HFF-Myc (cell line): ENCODE data around the gene EXOC4.

Experiments
- DNase-seq: peaks from one replicate; pipeline ENCODE4 v3.0.0-alpha.2; 2011; ENCODE audit warnings: low read depth; ENCODE audit errors: extremely low read depth
- H3K4me3 ChIP-seq: replicated peaks from 2 replicates; pipeline ENCODE4 v1.5.1; 2011; ENCODE audit warnings: low read depth, mild to moderate bottlenecking, control low read depth, low read length
- TF ChIP-seq, protein P1 (sequence below): IDR thresholded peaks from 2 replicates; pipeline ENCODE4 v1.5.1; 2012; ENCODE audit warnings: mild to moderate bottlenecking, low read depth, low read length, control low read depth; ENCODE audit errors: missing control alignments

Gene EXOC4

GRCh38 chr7:133501771-133502170 is 248.9 kb downstream of the EXOC4 start:
- H3K4me3 ChIP-seq = no peak overlapping the region
- TF ChIP-seq, protein P1, sequence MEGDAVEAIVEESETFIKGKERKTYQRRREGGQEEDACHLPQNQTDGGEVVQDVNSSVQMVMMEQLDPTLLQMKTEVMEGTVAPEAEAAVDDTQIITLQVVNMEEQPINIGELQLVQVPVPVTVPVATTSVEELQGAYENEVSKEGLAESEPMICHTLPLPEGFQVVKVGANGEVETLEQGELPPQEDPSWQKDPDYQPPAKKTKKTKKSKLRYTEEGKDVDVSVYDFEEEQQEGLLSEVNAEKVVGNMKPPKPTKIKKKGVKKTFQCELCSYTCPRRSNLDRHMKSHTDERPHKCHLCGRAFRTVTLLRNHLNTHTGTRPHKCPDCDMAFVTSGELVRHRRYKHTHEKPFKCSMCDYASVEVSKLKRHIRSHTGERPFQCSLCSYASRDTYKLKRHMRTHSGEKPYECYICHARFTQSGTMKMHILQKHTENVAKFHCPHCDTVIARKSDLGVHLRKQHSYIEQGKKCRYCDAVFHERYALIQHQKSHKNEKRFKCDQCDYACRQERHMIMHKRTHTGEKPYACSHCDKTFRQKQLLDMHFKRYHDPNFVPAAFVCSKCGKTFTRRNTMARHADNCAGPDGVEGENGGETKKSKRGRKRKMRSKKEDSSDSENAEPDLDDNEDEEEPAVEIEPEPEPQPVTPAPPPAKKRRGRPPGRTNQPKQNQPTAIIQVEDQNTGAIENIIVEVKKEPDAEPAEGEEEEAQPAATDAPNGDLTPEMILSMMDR = no peak
- no peak for DNase-seq

DNA sequence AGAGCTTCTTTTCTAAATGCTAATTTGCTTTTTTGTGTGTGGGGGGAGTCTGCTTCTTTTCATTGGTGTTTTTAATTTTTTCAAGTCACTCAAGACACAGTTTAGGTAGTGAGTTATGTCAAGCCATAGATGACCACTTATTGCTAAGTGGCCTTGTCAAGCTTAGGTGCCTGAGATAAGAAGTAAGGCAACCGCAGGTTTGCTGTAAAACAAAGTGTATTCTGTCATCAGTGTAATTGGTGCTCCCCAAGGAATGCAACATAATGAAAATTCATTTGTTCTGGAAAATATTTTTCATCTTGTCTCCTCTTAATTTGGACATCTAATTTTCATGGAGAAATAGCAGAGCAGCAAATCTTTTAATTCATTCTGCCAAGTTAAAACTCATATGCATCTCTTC is 249.6 kb downstream of the EXOC4 start:
- no peak for DNase-seq
- TF ChIP-seq, protein P1 = no peak
- H3K4me3 ChIP-seq = no peak overlapping the region

GRCh38 chr7:133502972-133503371 is 250.1 kb downstream of the EXOC4 start:
- H3K4me3 ChIP-seq = no peak overlapping the region
- TF ChIP-seq, protein P1 = no peak
- no peak for DNase-seq

GRCh38 chr7:133504825-133505224 is 251.9 kb downstream of the EXOC4 start:
- no peak overlapping the region for H3K4me3 ChIP-seq
- TF ChIP-seq, protein P1 = no peak
- no peak for DNase-seq

GRCh38 chr7:133509822-133510221 is 256.9 kb downstream of the EXOC4 start:
- no peak for DNase-seq
- no peak overlapping the region for H3K4me3 ChIP-seq
- TF ChIP-seq, protein P1 = no peak

- TF ChIP-seq, protein P1 = no peak
- no peak for DNase-seq
- no peak overlapping the region for H3K4me3 ChIP-seq
Measured at GRCh38 chr7:133510326-133511055, 257.6 kb downstream of the EXOC4 start.

DNA sequence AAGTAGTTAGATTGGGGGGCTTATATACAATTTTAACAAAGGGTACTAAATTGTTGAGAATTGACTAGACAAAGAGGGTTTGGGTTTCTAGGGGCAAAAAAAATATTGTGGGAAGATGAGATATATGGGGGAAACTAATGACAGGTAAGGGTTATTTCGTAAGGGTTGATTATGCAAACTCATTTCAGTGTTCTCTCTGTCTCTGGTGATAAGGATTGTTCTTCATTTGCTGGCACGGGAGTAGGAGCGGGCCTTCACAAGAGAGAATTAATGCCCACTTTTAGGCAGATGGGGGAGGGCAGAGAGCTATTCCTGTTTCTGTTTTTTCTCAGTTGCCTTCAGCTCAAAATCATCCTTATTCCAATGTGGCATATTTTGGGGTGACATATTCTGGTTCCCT is 258.4 kb downstream of the EXOC4 start:
- no peak for DNase-seq
- TF ChIP-seq, protein P1 = no peak

More for the DNA sequence above, 258.4 kb downstream of the EXOC4 start:
- H3K4me3 ChIP-seq = no peak overlapping the region
